AG04449 (cell line): Measurements from ENCODE around the gene TNKS1BP1.

ENCODE experiments used
- CTCF ChIA-PET: fragments of 350-600 bp; formaldehyde crosslinking; extraction: SDS; loops from one replicate; lab custom pipeline; 2021; ENCODE audit warnings: antibody characterized with exemption; lab: Yijun Ruan, JAX
- POLR2A ChIA-PET: fragments of 400-600, 350-600 bp; formaldehyde crosslinking; extraction: SDS; loops from one replicate; lab custom pipeline; 2020; ENCODE audit warnings: antibody characterized with exemption, inconsistent platforms; lab: Yijun Ruan, JAX
- DNase-seq: peaks from one replicate; pipeline ENCODE4 v3.0.0-alpha.2; 2010; ENCODE audit warnings: low read depth, low spot score
- H3K4me3 ChIP-seq: 2 replicates; pipeline ENCODE4 v1.5.1; 2011; ENCODE audit warnings: low read depth, mild to moderate bottlenecking, control low read depth, low read length
- TF ChIP-seq, protein P1 (sequence below): IDR thresholded peaks from one replicate; pipeline ENCODE4 v1.5.1; 2011; ENCODE audit warnings: mild to moderate bottlenecking, moderate library complexity, low read length, control low read depth, inconsistent platforms; ENCODE audit not compliant: insufficient read depth; ENCODE audit errors: missing control alignments

TNKS1BP1 gene

GRCh38 chr11:57322256-57323166, 2.2 kb downstream of the TNKS1BP1 start:
- peak; percentile 88 for DNase-seq
- peak overlapping the region; percentile 90 for H3K4me3 ChIP-seq
- TF ChIP-seq, protein P1, sequence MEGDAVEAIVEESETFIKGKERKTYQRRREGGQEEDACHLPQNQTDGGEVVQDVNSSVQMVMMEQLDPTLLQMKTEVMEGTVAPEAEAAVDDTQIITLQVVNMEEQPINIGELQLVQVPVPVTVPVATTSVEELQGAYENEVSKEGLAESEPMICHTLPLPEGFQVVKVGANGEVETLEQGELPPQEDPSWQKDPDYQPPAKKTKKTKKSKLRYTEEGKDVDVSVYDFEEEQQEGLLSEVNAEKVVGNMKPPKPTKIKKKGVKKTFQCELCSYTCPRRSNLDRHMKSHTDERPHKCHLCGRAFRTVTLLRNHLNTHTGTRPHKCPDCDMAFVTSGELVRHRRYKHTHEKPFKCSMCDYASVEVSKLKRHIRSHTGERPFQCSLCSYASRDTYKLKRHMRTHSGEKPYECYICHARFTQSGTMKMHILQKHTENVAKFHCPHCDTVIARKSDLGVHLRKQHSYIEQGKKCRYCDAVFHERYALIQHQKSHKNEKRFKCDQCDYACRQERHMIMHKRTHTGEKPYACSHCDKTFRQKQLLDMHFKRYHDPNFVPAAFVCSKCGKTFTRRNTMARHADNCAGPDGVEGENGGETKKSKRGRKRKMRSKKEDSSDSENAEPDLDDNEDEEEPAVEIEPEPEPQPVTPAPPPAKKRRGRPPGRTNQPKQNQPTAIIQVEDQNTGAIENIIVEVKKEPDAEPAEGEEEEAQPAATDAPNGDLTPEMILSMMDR, result no peak
- ChIA-PET POLR2A (interaction anchor here (0.9 to 3.5 kb wide), 6 partner anchors 9 to 73 kb away, joined by 3 to 38 read pairs (median 4); partner anchors contain the start of gene SSRP1), CTCF (interaction anchor here (0.8 to 3.1 kb wide), 5 partner anchors 11 to 482 kb away, joined by 3 to 17 read pairs (median 4); no protein-coding TSS in a partner anchor)

GRCh38 chr11:57321388-57322255, 3.1 kb downstream of the TNKS1BP1 start:
- DNase-seq, result no peak
- ChIA-PET CTCF (interaction anchor here (0.8 to 3.1 kb wide), 3 partner anchors 10 to 480 kb away, joined by 3 to 17 read pairs (median 4); no protein-coding TSS in a partner anchor), POLR2A (interaction anchor here (0.9 to 3.5 kb wide), 5 partner anchors 8 to 72 kb away, joined by 3 to 38 read pairs (median 5); no protein-coding TSS in a partner anchor)
- TF ChIP-seq, protein P1, result no peak
- H3K4me3 ChIP-seq, result peak overlapping the region; percentile 90

GRCh38 chr11:57320719-57321387, 3.9 kb downstream of the TNKS1BP1 start:
- CTCF ChIA-PET, result interaction anchor here (0.8 to 3.1 kb wide), 2 partner anchors 9 to 479 kb away, joined by 3 to 17 read pairs; no protein-coding TSS in a partner anchor
- TF ChIP-seq, protein P1, result no peak
- H3K4me3 ChIP-seq, result no peak overlapping the region

GRCh38 chr11:57320067-57320718, 4.6 kb downstream of the TNKS1BP1 start:
- ChIA-PET POLR2A (no interaction called here), CTCF (interaction anchor here (3.1 kb wide), 1 partner anchor 8 kb away, joined by 17 read pairs; no protein-coding TSS in a partner anchor)
- TF ChIP-seq, protein P1, result no peak
- H3K4me3 ChIP-seq, result no peak overlapping the region
- DNase-seq, result no peak

More at GRCh38 chr11:57320719-57321387, 3.9 kb downstream of the TNKS1BP1 start:
- no peak for DNase-seq
- POLR2A ChIA-PET, result interaction anchor here (1.4 to 3.5 kb wide), 2 partner anchors 7 to 9 kb away, joined by 3 to 38 read pairs; no protein-coding TSS in a partner anchor

- H3K4me3 ChIP-seq, result no peak overlapping the region
- no peak for DNase-seq
- ChIA-PET POLR2A (interaction anchor here (0.7 kb wide), 1 partner anchor 13 kb away, joined by 3 read pairs; no protein-coding TSS in a partner anchor), CTCF (interaction anchor here (1.0 to 1.5 kb wide), 2 partner anchors 41 to 325 kb away, joined by 3 read pairs; no protein-coding TSS in a partner anchor)
- TF ChIP-seq, protein P1, result no peak
Measured at GRCh38 chr11:57318178-57318577, 6.6 kb downstream of the TNKS1BP1 start.
